ENCODE measurements around the gene RMC1.
"Not testable (repeated sequence)": the region's sequence is repeated elsewhere in the genome, so short reads cannot be mapped to it uniquely, and the experiment has no call there.

The RMC1 gene

GRCh38 chr18:23485386-23485785, 17.9 kb upstream of the RMC1 start:
- Histone ChIP-seq H3K4ac (ENCODE audit: low read depth, low read length) (no peak overlapping the region), H3K14ac (ENCODE audit: low read length) (no peak overlapping the region), H3K27ac (ENCODE audit: low read depth, low read length) (no peak overlapping the region), H3K18ac (ENCODE audit: low read length) (no peak overlapping the region), H3K79me1 (ENCODE audit: low read length) (no peaks in the 10 kb centered on the region), H2BK12ac (ENCODE audit: low read length) (no peak overlapping the region), H4K12ac (ENCODE audit: low read depth, low read length) (no peak overlapping the region), H2BK5ac (ENCODE audit: low read depth, low read length, poor library complexity) (no peak overlapping the region), H2AK5ac (ENCODE audit: low read length) (no peak overlapping the region), H3K23ac (ENCODE audit: low read length) (no peak overlapping the region), H3K4me3 (ENCODE audit: low read depth, low read length) (no peak overlapping the region), H3K9me3 (ENCODE audit: insufficient read depth, low read depth, low read length) (no peaks in the 10 kb centered on the region), H4K8ac (ENCODE audit: low read depth, low read length) (no peak overlapping the region), H4K91ac (ENCODE audit: low read depth, low read length) (no peak overlapping the region), H3K79me2 (ENCODE audit: control insufficient read depth, insufficient read depth, low read length, poor library complexity) (no peaks in the 10 kb centered on the region), H2AFZ (ENCODE audit: insufficient read depth, low read length, poor library complexity) (no peak overlapping the region), H3K36me3 (ENCODE audit: control insufficient read depth in 1 of 2, insufficient read depth in 2 of 2, low read length in 2 of 2) (peaks cover 7 to 12% of the 10 kb centered on the region in 2 experiments), H2BK120ac (ENCODE audit: insufficient read depth, low read length, poor library complexity) (no peak overlapping the region), H3K4me2 (ENCODE audit: low read length) (no peak overlapping the region), H3K9ac (ENCODE audit: low read length) (no peak overlapping the region), H3K4me1 (ENCODE audit: control insufficient read depth in 1 of 2, insufficient read depth in 2 of 2, low read length in 2 of 2) (no peaks in the 10 kb centered on the region), H3K27me3 (ENCODE audit: insufficient read depth, low read length) (no peaks in the 10 kb centered on the region)
- WGBS (ENCODE audit: extremely low coverage, insufficient coverage, insufficient read length): no CpG with 5 or more reads among the region's 7 CpGs
- no peak for DNase-seq

- no peak overlapping the region for H3K4me2 ChIP-seq (ENCODE audit: low read length)
- H3K79me1 ChIP-seq (ENCODE audit: low read length): no peaks in the 10 kb centered on the region
- no peak overlapping the region for H3K4me3 ChIP-seq (ENCODE audit: low read depth, low read length)
- no peak overlapping the region for H2BK12ac ChIP-seq (ENCODE audit: low read length)
- no peak for DNase-seq
- no peak overlapping the region for H4K8ac ChIP-seq (ENCODE audit: low read depth, low read length)
- H4K12ac ChIP-seq (ENCODE audit: low read depth, low read length): no peak overlapping the region
- no peak overlapping the region for H2BK120ac ChIP-seq (ENCODE audit: insufficient read depth, low read length, poor library complexity)
- H2BK5ac ChIP-seq (ENCODE audit: low read depth, low read length, poor library complexity): no peak overlapping the region
- no peaks in the 10 kb centered on the region for H3K79me2 ChIP-seq (ENCODE audit: control insufficient read depth, insufficient read depth, low read length, poor library complexity)
- H2AK5ac ChIP-seq (ENCODE audit: low read length): no peak overlapping the region
- no peaks in the 10 kb centered on the region for H3K4me1 ChIP-seq (ENCODE audit: control insufficient read depth in 1 of 2, insufficient read depth in 2 of 2, low read length in 2 of 2)
- H3K9ac ChIP-seq (ENCODE audit: low read length): no peak overlapping the region
- no peak overlapping the region for H3K27ac ChIP-seq (ENCODE audit: low read depth, low read length)
- H3K9me3 ChIP-seq (ENCODE audit: insufficient read depth, low read depth, low read length): no peaks in the 10 kb centered on the region
- no CpG with 5 or more reads among the region's 14 CpGs for WGBS (ENCODE audit: extremely low coverage, insufficient coverage, insufficient read length)
- H2AFZ ChIP-seq (ENCODE audit: insufficient read depth, low read length, poor library complexity): no peak overlapping the region
- no peaks in the 10 kb centered on the region for H3K27me3 ChIP-seq (ENCODE audit: insufficient read depth, low read length)
- H3K4ac ChIP-seq (ENCODE audit: low read depth, low read length): no peak overlapping the region
- no peak overlapping the region for H3K14ac ChIP-seq (ENCODE audit: low read length)
- no peak overlapping the region for H3K18ac ChIP-seq (ENCODE audit: low read length)
- H3K36me3 ChIP-seq (ENCODE audit: control insufficient read depth in 1 of 2, insufficient read depth in 2 of 2, low read length in 2 of 2): no peaks in the 10 kb centered on the region
- no peak overlapping the region for H4K91ac ChIP-seq (ENCODE audit: low read depth, low read length)
- no peak overlapping the region for H3K23ac ChIP-seq (ENCODE audit: low read length)
These were observed 15.4 kb upstream of the RMC1 start for GRCh38 chr18:23487738-23488570.

GRCh38 chr18:23489586-23489985, 13.7 kb upstream of the RMC1 start:
- H3K23ac ChIP-seq (ENCODE audit: low read length); H4K12ac ChIP-seq (ENCODE audit: low read depth, low read length); H3K27me3 ChIP-seq (ENCODE audit: insufficient read depth, low read length); H2AK5ac ChIP-seq (ENCODE audit: low read length); H3K4me2 ChIP-seq (ENCODE audit: low read length); H3K18ac ChIP-seq (ENCODE audit: low read length); H4K8ac ChIP-seq (ENCODE audit: low read depth, low read length); H2AFZ ChIP-seq (ENCODE audit: insufficient read depth, low read length, poor library complexity); H2BK12ac ChIP-seq (ENCODE audit: low read length); H3K4ac ChIP-seq (ENCODE audit: low read depth, low read length); H3K27ac ChIP-seq (ENCODE audit: low read depth, low read length); H3K36me3 ChIP-seq (ENCODE audit: control insufficient read depth in 1 of 2, insufficient read depth in 2 of 2, low read length in 2 of 2); H3K14ac ChIP-seq (ENCODE audit: low read length); H3K4me1 ChIP-seq (ENCODE audit: control insufficient read depth in 1 of 2, insufficient read depth in 2 of 2, low read length in 2 of 2); H3K9ac ChIP-seq (ENCODE audit: low read length); DNase-seq; H3K79me2 ChIP-seq (ENCODE audit: control insufficient read depth, insufficient read depth, low read length, poor library complexity); H3K4me3 ChIP-seq (ENCODE audit: low read depth, low read length); H3K79me1 ChIP-seq (ENCODE audit: low read length); H4K91ac ChIP-seq (ENCODE audit: low read depth, low read length); H2BK5ac ChIP-seq (ENCODE audit: low read depth, low read length, poor library complexity); H3K9me3 ChIP-seq (ENCODE audit: insufficient read depth, low read depth, low read length); H2BK120ac ChIP-seq (ENCODE audit: insufficient read depth, low read length, poor library complexity): not testable (repeated sequence)
- WGBS (ENCODE audit: extremely low coverage, insufficient coverage, insufficient read length): no CpG with 5 or more reads among the region's 5 CpGs

- Histone ChIP-seq H2BK120ac (ENCODE audit: insufficient read depth, low read length, poor library complexity) (no peak overlapping the region), H3K14ac (ENCODE audit: low read length) (no peak overlapping the region), H3K4me2 (ENCODE audit: low read length) (no peak overlapping the region), H3K27ac (ENCODE audit: low read depth, low read length) (no peak overlapping the region), H4K12ac (ENCODE audit: low read depth, low read length) (no peak overlapping the region), H3K18ac (ENCODE audit: low read length) (no peak overlapping the region), H3K23ac (ENCODE audit: low read length) (no peak overlapping the region), H3K4me1 (ENCODE audit: control insufficient read depth in 1 of 2, insufficient read depth in 2 of 2, low read length in 2 of 2) (no peaks in the 10 kb centered on the region), H2AFZ (ENCODE audit: insufficient read depth, low read length, poor library complexity) (no peak overlapping the region), H3K79me2 (ENCODE audit: control insufficient read depth, insufficient read depth, low read length, poor library complexity) (no peaks in the 10 kb centered on the region), H2BK5ac (ENCODE audit: low read depth, low read length, poor library complexity) (no peak overlapping the region), H3K4ac (ENCODE audit: low read depth, low read length) (no peak overlapping the region), H4K8ac (ENCODE audit: low read depth, low read length) (no peak overlapping the region), H3K27me3 (ENCODE audit: insufficient read depth, low read length) (no peaks in the 10 kb centered on the region), H3K9ac (ENCODE audit: low read length) (no peak overlapping the region), H2BK12ac (ENCODE audit: low read length) (no peak overlapping the region), H3K9me3 (ENCODE audit: insufficient read depth, low read depth, low read length) (no peaks in the 10 kb centered on the region), H3K4me3 (ENCODE audit: low read depth, low read length) (no peak overlapping the region), H4K91ac (ENCODE audit: low read depth, low read length) (no peak overlapping the region), H3K36me3 (ENCODE audit: control insufficient read depth in 1 of 2, insufficient read depth in 2 of 2, low read length in 2 of 2) (no peaks in the 10 kb centered on the region), H3K79me1 (ENCODE audit: low read length) (no peaks in the 10 kb centered on the region), H2AK5ac (ENCODE audit: low read length) (no peak overlapping the region)
- no peak for DNase-seq
- WGBS (ENCODE audit: extremely low coverage, insufficient coverage, insufficient read length): no CpG with 5 or more reads among the region's 1 CpG
These were observed 9.7 kb upstream of the RMC1 start for GRCh38 chr18:23493654-23494053.
